GM18909 (cell line): Measurements from ENCODE around the gene ASB16.

Source experiments
- ATAC-seq: cut with Tn5 transposase; IDR thresholded peaks from one replicate; pipeline ENCODE4 v1.9.1; 2021; ENCODE audit warnings: mild to moderate bottlenecking; ENCODE audit not compliant: unreplicated experiment, poor library complexity

ASB16 gene

DNA sequence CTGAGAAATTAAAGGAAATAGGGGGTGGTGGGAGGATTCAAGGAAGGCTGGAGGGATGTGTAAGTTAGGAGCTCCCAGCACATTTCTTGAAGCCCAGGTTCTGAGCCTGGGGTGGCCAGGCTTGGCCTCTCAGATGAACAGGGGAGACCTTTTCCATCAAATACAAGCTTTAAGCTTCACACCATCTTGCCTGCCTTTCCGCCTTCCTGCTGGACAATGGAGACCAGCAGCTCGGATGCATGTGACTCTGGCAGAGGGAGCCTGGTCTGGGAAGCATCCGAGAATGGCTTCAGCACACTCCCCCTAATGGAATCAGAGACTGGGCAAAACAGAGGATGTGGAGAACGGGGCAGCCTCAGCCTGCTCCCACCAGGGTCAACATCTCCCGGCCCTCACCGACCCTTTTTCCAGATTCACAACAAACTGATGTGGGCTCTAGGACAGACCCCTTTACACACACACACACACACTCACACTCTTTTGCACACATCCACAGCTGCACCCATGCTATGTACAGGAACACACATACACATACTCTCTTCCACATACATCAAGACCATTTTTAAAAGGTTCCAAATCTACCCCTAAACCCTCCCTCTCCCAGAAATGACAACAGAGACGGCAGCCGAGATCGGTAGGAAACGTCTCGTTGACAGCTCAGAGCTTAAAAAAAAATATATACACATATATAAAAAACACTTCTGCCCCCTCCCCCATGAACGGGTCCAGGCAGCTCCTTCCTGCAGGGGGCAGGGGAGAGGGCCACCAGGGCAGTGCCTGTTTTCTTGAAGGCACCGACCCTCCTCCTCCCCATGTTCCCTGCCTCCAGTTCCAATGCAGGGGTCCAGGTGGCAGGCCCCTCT lies 35.7 kb downstream of the ASB16 start:
- ATAC-seq: no peak

DNA sequence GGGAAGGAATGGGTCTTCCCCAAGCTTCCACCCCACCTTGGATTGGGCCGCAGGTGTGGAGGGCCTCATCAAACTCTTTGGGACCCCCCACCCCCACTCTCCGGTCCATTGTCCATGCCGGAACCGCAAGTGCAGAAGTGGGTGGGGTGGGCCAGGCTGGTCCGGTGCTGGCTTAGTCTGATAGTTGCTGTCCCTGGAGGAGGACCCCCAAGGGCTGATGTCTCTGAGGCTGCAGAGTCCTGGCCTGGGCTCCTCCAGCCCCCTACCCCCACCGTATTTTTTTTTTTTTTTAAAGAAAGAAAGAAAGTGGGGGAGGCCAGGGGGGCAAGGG lies 36.3 kb downstream of the ASB16 start:
- ATAC-seq: no peak

DNA sequence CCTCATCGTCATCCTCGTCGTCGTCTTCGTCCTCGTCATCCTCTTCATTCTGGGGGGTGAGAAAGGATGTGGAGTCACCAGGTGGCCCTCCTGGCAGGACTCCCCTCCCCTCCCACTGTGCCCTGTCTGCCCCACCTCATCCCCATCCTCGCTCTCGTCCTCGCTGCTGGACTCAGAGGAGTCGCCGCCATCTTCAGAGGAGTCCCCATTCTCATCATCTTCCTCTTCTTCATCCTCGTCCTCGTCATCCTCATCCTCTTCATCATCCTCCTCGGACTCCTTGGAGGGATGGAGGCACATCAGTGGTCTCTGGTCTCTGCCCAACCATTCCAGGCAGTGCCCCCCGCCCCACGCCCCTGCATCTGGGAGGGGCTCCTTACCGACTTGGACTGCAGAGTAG lies 36.8 kb downstream of the ASB16 start:
- ATAC-seq: no peak

DNA sequence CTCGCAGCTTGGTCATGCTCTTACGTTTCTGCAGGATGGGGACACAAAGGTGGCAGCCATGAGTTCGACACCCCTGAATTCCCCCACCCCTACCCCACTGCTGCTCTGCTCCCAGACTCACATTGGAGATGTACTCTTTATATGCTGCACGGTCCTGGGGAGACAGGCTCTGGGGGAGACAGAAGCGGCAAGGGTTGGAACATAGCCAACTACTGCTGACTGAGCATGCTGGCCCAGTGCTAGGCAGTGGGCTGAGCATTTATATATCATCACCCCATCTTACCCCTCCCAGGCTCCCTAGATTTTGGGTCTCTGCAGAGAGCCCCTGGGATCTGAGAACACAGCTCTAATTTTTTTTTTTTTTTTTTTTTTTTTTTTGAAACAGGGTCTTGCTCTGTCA lies 37.2 kb downstream of the ASB16 start:
- no peak for ATAC-seq

DNA sequence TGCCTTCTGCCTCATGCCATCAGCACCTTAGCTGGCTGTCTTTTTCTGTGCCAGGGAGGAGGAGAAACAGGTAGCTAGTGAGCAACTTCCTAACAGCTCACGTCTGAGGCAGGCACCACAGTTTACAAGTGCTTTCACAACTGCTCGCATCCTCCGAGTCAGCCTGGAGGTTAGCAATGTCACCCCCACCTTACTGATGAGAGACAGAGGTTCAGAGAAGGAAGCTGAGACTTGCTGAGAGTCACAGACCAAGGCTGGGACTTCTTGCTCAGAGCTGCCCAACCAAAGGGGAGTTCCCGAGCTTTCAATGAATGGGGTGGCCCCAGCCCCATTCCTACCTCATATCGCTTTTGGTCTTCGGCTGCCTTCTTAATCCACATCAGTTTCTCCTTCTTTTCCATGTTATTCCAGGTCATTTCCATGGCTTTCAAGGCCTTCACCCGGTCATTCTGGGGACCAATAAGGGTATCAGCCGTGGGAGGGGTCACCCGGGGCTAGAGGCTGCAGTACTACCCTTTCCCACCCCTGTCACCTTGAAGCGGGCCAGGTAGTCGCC lies 39.4 kb downstream of the ASB16 start:
- ATAC-seq: no peak

DNA sequence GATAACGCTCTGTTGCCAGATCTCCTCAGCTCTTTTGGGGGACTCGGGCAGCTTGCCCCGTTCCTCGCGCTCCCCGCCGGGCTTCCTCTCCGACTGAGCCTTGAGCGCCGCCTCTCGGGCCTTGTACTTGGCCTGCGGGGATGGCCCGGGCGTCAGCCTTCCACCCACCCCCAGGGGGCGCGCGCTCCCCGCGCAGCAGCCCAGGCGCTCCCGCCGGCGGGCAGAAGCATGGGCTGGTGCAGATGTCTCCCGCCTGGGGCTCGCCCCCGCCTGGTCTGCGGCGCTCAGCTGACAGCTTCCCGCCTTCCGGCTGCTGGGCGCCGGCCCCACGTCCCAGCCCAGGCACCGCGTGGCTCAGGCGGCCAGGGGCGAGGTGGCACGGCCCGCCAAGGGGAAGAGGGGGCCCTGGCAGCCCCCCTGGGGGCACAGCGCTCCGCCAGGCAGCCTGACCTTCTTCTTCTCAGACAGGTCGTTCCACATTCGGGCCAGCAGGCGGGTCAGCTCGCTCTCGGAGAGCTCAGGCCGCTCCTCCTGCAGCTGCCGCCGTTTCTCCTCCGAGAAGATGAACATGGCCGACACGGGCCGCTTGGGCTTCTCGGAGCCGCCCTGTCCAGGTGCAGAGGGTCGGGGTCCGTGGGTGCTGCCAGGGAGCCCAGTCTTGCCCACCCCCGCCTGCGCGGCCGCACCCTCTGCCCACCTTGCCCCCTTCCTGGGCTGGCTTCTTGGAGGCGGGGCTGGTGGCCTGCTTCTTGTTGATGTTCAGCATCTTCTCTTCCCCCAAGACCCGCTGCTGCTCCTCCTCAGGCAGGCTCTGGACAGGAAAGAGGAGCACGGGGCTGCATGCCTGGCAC lies 40.1 kb downstream of the ASB16 start:
- peak; percentile 83 for ATAC-seq

DNA sequence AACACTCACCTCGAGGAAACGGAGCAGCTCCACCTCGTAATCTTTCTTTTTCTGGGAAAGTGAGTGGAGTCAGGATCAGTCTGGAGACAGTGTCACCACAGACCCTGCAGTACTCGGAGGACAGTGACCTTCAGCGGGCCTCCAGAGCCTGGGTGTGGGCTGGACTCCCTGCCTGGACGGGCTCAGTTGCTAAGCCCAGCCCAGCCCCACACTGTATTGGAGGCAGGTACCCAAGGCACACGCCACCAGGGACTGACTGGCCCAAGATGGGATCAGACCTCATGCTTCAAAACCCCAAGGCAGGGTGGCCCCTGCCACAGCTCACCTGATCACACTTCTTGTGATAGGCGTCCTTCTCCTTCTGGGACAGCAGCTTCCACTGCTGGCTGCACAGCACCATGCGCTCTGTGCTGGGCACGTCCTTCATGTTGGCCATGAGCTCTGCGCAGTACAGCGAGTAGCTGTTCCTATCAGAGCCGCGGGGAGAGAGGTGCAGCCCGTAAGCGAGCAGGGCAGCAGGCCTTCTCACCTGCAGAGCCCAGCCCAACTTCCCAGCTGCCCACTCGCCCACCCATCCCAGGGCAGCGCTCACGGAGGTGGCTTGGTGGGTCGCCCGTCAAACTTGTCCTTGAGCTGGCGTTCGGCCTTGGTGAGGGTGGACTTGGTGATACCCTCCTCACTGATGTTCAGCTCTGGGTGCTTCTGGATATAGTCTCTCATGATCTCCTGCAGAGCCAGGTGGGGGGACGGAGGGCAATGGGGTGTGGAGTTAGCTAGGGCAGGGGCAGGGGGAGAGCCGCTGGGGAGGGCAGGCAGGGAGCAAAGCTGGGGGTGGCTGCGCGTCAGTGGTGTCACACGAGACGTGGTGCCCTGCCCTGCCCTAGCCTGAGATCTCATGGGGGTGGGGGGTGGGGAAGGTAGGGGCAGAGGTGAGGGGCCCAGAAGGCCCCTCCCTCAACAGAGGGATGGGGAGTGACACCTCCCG lies 41.1 kb downstream of the ASB16 start:
- no peak for ATAC-seq

DNA sequence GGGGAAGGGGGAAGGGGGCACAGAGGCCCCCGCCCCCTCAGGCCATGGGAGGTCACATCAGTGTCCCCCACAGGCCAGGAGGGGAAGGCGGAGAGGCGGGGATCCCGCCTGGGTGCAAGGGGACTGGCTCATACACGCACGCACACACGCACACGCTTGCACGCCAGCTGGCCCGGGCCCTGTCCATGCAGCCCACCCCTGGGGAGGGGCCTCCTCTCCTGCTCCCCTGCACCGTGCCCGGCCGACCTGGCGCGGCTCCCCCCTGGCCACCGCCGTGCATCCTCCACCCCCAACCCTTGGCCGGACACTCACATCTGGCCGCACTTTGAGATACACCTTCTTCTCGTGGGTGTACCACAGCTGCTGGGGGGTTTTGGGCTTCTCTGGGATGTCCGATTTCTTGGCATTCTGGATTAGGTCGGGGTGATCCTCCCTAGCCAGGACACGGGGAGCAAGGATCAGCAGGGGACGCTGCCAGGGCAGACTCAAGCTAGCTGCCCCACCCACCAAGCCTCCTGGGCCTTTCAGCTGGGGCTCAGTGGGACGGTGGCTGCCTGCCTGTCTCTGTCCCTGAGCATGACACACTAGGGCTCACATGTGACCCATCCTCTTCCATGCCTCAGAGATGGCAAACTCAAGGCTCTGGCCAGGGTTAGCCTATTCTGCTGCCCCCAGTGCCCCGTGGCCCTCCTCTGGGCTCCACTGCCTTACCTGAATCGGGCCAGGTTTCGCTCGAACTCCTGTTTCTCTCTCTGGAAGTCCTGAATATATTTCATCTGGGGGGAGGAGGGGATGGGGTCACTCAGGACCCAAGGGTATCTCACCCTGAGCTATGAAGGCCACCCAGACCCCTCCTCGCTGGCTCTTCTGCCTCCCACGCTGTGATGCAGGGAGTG lies 42.3 kb downstream of the ASB16 start:
- ATAC-seq: no peak

DNA sequence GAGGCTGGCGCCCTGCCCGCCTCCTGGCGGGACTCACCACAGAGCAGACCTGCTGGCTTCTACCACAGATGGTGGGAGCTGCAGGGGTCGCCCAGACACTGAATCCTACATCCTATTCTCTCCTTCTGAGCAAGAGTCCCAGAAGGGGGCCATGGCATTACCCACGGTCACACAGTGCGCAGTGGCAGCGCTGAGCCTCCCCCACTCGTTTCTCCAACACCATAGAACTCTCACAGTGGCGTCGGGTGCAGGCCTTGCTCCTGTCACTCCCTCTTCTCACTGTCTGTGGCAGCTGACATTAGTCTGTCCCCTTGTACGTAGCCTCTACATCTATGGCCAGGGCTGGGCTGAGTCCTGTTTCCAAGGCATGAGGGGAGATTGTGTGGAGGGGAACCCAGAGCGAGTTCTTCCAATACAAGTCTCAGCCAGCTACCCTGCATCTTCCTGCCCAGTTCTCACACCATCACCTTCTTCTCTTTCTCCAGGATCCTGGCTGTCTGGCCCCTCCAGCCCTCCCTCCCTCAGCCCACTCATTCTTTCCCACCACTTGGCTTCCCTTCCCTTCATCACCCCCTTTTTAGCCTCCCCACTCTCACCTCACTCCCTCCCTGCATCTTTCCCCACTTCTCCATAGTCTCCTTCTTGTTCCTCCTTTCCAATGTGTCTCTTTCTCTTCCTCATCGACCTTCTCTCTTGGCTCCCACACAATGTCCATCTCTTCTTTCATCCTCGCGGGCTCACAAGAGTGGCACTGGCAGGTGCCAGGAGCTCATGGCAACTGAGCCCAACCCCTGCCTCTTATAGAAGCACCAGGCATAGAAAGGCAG lies 43.1 kb downstream of the ASB16 start:
- no peak for ATAC-seq

DNA sequence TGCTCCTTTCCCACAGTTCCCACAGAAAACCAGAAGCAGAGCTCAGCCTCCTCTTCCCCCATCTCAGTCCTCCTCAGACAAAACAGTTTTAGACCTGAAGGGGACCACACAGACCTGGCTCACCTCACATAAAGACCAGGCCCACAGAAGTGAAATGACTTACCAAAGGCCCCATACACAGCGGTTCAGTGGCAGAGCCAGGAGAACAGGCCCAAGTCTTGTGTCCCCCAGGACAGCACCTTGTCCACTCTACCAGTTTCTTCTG lies 43.7 kb downstream of the ASB16 start:
- ATAC-seq: no peak

DNA sequence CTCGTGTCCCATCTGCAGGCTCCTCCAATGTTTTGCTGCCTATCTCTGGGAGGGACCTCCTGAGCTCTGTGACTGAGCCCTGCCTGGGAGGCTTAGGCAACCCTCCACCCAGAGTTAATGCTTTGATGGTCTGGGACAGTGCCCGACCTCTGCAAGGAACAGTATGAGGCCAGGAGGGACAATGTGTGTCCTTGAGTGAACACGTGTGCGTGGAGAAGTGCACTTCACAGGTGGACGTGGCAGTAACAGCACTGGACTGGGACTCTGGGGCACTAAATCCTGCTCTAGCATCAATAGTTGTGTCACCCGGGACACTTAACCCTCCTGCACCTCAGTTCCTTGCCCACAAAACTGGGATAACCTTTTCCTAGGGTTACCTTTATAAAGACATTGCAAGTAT lies 44.4 kb downstream of the ASB16 start:
- ATAC-seq: no peak

DNA sequence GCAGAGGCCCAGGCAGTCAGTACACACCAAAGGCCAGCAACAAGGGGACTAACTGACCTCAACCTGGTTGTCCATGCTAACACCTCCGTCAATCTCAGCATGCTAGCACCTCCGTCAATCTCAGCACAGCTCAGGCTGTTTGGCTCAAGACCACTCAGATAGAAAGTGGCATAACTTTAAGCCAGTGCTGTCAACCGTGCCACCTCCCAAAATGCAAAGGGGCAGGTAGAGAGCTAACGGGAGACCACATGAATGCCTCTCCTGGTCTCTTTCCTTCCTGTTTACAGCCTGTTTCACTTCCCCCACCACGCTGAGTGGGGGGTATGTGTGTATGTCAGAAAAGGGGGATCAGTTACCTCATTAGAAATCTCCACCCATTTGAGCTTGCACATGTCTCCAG lies 45.7 kb downstream of the ASB16 start:
- no peak for ATAC-seq

DNA sequence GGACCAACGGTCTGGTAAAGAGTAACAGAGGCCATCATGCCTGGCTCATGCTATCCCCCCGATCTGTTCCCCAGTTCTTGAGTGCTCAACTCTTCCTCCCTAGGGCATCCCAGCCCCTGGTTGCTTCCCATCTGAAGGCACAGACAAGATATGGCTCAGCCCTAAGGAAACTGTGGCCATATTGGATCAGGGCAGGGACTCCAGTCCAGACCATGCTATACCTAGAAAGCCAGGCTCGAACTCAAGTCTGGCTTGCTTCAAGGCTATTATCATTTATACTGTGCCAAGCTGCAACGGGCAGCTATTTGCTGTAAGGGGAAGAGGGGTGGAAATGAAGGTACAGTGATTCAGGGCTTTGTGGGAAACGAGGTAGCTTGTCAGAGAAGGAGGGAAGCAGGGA lies 46.2 kb downstream of the ASB16 start:
- ATAC-seq: no peak

DNA sequence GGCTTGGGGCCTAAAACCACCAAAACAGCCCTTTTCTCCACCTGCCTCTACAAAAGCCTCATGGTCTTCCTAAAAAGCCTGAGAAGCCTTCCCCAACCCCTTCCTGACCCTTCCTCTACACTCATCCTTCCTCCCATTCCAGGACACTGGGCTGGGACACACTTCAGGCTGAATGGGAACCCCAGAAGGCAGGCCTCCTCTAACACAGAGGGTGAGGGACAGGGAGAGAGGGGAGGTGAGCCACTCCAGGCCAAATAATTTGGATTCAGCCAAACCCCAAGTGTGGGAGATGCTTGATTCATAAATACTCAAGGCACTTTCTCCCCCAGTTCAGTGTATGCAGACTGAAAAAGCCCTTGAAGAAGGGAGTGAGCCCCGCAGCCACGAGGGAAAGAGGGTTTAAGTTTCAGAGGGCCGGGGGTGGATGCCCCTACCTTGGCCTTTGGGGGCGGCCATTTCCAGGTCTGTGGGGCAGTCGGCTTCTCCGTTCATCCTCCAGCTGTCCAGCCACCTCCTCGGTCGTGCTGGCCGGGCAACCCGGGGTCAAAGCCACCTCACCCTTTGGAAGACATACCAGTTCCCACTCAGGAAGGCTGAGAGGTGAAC lies 47.3 kb downstream of the ASB16 start:
- ATAC-seq: no peak

DNA sequence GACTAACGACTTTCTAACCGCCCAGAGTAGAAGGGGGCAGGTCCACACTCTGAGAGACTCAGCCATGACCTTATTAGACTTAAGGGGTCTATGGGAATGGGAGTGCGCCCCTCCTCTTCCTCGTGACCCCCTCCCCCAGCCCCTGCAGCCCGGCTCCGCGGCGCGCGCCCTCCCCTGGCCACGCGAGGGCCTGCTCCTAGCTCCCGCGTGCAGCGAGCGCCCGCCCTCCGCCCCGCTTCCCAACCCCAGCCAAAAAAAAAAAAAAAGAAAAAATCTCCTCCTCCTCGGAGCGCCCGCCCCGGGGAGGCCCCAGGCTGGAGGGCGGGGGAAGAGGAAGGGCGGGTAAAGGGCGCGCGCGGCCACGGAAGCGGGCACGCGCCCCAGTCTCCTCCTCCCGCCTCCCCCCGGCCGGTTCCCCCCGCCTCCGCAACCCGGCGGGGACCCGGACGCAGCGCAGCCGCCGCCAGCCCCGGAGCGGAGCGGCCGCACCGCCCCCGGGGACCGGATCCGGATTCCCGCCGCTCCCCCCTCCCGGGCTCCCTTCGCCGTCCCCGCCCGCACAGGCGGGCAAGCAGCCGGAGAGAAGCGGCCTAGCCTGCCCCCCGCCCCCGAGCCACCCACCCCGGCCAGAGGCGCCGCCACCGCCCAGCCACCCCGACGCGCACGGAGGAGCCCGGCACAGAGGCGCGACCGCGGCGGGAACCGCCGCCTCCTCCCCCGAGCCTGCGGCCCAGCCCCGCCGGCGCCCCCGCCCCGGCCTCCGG lies 48.0 kb downstream of the ASB16 start:
- peak; percentile 33 for ATAC-seq

DNA sequence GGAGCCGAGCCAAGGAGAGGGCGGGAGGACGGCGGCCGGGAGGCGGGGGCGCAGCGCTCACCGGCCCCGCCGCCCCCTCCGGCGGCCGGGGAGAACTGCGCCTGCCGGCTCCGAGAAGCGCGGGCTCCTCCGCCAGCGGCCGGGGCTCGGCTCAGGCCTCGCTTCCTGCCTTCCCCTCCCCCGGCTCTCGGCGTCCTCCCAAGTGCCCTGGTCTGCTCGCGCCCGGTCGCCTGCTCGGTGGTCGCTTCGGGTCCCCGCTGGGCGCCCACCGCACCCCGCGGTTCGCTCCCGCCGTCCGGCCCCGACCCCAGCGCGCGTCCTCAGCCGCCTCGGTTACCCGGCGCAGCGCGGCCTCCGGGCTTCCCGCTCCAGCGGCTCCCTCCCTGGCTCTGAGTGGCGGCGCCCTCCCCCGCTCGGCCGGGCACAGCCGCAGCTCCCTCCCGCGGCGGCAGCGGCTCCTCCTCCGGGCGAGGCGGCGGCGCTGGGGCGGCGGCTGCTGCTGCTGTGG lies 48.7 kb downstream of the ASB16 start:
- ATAC-seq: peak; percentile 44

DNA sequence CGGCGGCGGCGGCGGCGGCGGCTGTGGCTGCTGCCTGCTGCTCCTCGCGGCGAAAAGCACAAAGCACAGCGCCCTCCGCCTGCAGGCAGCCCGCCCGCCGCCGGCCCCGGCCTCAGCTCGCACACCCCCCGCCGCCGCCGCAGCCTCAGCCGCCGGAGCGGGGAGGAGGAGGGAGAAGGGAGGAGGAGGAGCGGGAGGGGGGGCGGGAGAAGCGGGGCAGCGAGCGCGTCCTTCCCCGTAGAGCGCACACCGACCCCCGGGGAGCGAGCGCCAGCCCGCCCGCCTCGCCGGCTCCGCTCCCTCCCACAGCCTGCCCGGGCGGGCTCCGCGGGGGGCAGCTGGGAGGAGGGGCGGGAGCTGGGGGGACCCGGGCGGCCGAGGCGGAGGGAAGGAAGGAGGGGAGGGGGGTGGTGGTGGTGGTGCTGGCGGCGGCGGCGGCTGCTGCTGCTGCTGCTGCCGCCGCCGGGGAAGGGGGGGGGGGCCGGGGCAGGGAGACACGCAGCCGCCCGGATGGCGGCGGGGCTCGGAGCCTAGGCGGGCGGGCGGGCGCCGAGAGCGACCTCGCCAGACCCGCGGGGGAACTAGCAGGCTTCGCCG lies 49.2 kb downstream of the ASB16 start, which contains the start of gene UBTF:
UBTF (minus strand) TSS at position 60 of the 597 bp plus-strand sequence. CDS start 1,446 bp downstream, outside the sequence.
- peak; percentile 13 for ATAC-seq
